ENCODE results near the gene SPPL2B.

Gene SPPL2B

DNA sequence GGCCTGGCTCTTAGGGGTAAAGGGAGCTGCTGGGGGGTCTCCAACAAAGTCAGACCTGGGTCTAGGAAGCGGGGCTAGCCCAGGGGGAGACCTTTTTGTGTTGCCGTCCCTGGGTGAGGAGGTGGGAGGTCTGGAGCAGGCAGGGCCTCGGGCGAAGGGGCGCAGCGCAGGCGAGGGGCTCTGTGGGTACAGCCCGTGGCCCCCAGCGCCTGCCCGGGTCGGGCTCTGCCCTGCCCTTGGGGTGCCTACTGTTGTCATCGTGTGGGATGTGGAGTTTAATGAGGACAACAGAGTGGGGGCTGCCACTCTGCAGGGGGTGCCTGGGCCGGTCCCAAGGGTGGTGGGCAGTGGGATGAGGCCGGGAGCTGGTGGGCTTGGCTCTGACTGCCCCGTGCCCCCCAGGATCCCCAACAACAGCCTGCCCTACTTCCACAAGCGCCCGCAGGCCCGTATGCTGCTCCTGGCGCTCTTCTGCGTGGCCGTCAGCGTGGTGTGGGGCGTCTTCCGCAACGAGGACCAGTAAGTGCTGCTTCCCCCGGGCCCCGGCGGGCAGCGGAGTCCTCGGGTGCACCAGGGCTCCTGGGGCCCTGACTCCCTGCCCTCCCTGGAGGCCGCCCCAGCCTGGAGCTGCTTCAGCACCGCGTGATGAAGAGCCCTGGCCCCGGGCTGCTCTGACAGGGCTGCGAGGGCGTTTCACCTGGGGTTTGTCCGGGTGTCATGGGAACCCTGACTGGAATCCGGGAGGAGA is 12.2 kb downstream of the SPPL2B start:
- Histone ChIP-seq H3K4me2 (ENCODE audit: low read depth, low read length) (no peak overlapping the region), H3K27me3 (replicated peaks; ENCODE audit: insufficient read depth, low read length) (no peaks in the 10 kb centered on the region), H3K27ac (ENCODE audit: low read length) (no peak overlapping the region), H3K9ac (ENCODE audit: low read length) (no peak overlapping the region), H3K9me2 (replicated peaks; ENCODE audit: insufficient read depth, low read length) (no peaks in the 10 kb centered on the region), H3K4me1 (ENCODE audit: low read length) (no peaks in the 10 kb centered on the region), H3K4me3 (ENCODE audit: low read length) (no peak overlapping the region), H2AFZ (ENCODE audit: low read length) (no peak overlapping the region), H3F3A (ENCODE audit: insufficient read depth, low read length) (no peaks in the 10 kb centered on the region), H4K20me1 (ENCODE audit: insufficient read depth, low read length) (no peaks in the 10 kb centered on the region), H3K36me3 (replicated peaks; ENCODE audit: insufficient read depth, low read length) (no peaks in the 10 kb centered on the region), H3K9me3 (replicated peaks; ENCODE audit: insufficient read depth, low read length) (no peaks in the 10 kb centered on the region), H3K79me2 (ENCODE audit: low read length) (peaks cover 33% of the 10 kb centered on the region)
- TF ChIP-seq EZH2phosphoT487 (IDR thresholded peaks at IDR 0.05; ENCODE audit: low read length) (no peak), EZH2 (optimal IDR thresholded peaks at IDR 0.05; ENCODE audit: low read depth, low read length) (no peak), CTCF (IDR thresholded peaks at IDR 0.05; ENCODE audit: low read length) (no peak)
- DNase-seq, result no peak

DNA sequence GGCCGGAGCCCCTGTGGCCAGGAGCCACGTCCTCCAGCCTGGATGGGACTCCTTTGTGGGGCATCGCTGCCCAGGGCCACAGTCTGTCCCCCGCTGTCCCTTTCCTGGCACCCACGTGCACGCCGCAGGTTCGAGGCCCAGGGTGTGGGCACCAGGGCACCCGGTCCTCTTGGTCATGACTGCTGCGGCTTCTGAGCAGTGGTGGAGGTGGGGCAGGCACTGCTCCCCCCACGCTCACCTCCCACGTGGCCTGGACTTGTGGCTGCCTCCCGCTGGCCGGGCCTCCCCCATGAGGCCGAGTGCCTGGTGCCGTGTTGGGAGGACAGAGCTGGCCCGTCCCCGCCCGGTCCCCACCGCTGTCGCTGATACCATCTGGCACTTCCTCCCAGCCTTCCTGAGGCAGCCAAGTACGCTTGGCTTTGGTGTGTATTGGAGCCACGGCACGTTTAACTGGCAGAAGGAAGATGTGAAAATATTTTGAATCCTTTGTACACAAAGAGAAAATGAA is 12.8 kb downstream of the SPPL2B start:
- no peaks in the 10 kb centered on the region for H3K9me3 ChIP-seq (replicated peaks; ENCODE audit: insufficient read depth, low read length)
- H3F3A ChIP-seq (ENCODE audit: insufficient read depth, low read length), result no peaks in the 10 kb centered on the region
- no peaks in the 10 kb centered on the region for H3K27me3 ChIP-seq (replicated peaks; ENCODE audit: insufficient read depth, low read length)
- H2AFZ ChIP-seq (ENCODE audit: low read length), result no peak overlapping the region
- peaks cover 1% of the 10 kb centered on the region; the same call in 1 of the 2 replicates for H3K36me3 ChIP-seq (replicated peaks; ENCODE audit: insufficient read depth, low read length)
- H3K9me2 ChIP-seq (replicated peaks; ENCODE audit: insufficient read depth, low read length), result no peaks in the 10 kb centered on the region
- no peak overlapping the region for H3K9ac ChIP-seq (ENCODE audit: low read length)
- no peak overlapping the region for H3K4me2 ChIP-seq (ENCODE audit: low read depth, low read length)
- H4K20me1 ChIP-seq (ENCODE audit: insufficient read depth, low read length), result no peaks in the 10 kb centered on the region
- DNase-seq, result no peak
- H3K79me2 ChIP-seq (ENCODE audit: low read length), result peaks cover 26% of the 10 kb centered on the region
- no peaks in the 10 kb centered on the region for H3K4me1 ChIP-seq (ENCODE audit: low read length)
- no peak overlapping the region for H3K4me3 ChIP-seq (ENCODE audit: low read length)
- TF ChIP-seq EZH2phosphoT487 (IDR thresholded peaks at IDR 0.05; ENCODE audit: low read length) (no peak), EZH2 (optimal IDR thresholded peaks at IDR 0.05; ENCODE audit: low read depth, low read length) (no peak), CTCF (IDR thresholded peaks at IDR 0.05; ENCODE audit: low read length) (no peak)
- H3K27ac ChIP-seq (ENCODE audit: low read length), result no peak overlapping the region

GRCh38 chr19:2341982-2342381 is 13.5 kb downstream of the SPPL2B start:
- Histone ChIP-seq H3K27me3 (replicated peaks; ENCODE audit: insufficient read depth, low read length) (no peaks in the 10 kb centered on the region), H3K9me2 (replicated peaks; ENCODE audit: insufficient read depth, low read length) (no peaks in the 10 kb centered on the region), H3F3A (ENCODE audit: insufficient read depth, low read length) (no peaks in the 10 kb centered on the region), H3K4me3 (ENCODE audit: low read length) (no peak overlapping the region), H3K27ac (ENCODE audit: low read length) (no peak overlapping the region), H3K9me3 (replicated peaks; ENCODE audit: insufficient read depth, low read length) (no peaks in the 10 kb centered on the region), H3K9ac (ENCODE audit: low read length) (no peak overlapping the region), H2AFZ (ENCODE audit: low read length) (no peak overlapping the region), H3K4me1 (ENCODE audit: low read length) (no peaks in the 10 kb centered on the region), H3K4me2 (ENCODE audit: low read depth, low read length) (no peak overlapping the region), H4K20me1 (ENCODE audit: insufficient read depth, low read length) (no peaks in the 10 kb centered on the region), H3K36me3 (replicated peaks; ENCODE audit: insufficient read depth, low read length) (peaks cover 5% of the 10 kb centered on the region; the same call in 1 of the 2 replicates), H3K79me2 (ENCODE audit: low read length) (peaks cover 20% of the 10 kb centered on the region)
- TF ChIP-seq CTCF (IDR thresholded peaks at IDR 0.05; ENCODE audit: low read length), result no peak
- DNase-seq, result no peak

All from MM.1S (cell line).